ENCODE data around the gene STARD3.

The STARD3 gene

DNA sequence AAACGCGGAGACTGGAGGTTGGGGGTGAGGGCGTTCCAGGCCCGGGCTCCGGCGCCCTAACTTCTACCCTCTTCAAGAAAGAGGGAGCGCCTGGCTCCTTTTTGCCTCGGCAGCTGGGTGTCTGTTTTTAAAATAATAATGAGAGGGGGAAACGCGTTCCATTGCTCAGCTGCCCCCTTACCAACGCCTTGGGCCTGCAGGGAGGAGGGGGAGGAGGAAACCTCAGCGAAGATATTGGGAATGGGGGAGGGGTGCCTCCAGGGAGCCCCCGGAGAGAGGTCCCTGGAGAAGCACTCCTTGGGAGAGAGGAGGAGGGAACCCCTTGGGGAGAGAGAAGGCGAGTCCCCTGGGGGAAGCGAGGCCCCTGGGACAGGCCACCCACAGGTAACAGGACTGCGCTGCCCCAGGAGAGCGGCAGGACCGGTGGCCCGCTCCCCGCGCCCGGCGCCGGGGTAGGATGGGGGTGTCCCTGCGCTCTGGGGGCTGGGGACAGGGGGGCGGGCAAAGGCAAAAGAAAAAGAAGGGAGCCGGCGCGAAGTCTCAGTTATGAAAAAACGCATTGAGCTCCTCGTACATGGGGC is 31.9 kb upstream of the STARD3 start:
- DNase-seq (ENCODE audit: low read depth): no peak

DNA sequence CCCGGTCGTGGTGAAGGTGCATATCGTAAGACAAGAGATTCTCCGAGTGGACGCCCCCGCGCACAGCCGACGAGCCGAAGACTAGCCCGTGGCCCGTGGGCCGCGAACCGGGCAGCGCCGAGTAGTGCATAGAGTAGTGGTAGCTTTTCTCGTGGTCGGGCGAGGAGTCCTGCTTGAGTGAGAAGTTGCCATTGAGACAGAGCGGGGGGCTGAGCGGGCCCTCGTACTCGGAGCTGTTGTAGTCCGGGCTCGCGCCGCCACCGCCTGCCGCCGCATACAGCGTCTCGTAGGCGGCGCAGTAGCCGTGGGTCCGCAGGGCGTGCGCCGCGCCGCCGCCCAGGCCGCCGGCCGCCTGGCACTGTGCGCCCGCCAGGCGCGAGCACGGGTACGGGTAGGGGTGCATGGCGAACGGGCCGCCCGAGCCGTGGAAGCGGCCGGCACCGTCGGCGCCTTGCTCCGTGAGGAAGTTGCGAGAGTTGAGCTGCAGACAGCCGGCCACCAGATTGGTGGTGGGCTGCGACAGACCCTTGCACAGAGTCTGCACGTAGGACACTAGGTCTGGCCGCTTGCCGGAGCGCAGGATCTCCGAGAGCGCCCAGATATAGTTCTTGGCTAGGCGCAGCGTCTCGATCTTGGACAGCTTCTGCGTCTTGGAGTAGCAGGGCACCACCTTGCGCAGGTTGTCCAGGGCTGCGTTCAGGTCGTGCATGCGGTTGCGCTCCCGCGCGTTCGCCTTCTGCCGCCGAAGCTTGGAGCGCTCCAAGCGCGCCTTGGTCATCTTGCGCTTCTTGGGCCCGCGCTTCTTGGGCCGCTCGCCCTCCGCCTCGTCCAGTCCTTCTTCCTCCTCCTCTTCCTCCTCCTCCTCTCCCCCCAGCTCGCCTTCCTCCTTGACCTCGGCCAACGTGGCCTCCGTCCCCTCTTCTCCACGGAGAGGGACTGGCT is 31.2 kb upstream of the STARD3 start:
- no peak for DNase-seq (ENCODE audit: low read depth)

DNA sequence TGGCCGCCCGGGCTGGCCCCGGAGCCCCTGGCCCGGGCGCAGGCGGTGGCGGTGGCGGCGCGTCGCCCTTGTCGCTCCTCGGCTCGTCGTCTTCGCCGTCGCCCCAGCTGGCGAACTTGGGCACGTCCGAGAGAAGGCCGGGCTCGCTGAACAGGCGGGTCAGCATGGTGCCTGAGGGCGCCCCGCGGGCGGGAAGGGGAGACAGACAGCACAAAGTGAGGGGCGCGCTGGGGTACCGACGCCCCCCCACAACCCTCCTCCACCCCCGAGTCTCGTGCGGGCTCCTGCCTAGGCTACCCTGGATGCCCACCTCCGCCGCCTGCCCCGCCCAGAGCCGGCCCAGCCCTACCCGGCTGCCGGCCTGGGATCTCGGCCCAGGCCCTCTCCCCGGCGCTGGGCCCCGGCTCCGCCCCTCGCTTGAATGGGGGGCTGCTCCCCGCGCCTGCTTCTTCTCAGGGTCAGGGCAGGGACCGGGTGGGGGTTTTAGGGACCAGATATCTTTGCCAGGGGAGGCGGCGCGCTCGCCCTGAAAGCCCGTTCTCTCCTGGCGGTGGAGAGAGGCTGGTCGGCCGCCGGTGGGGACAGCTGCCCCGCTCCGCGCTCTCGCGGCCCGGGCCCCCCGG is 30.4 kb upstream of the STARD3 start:
- no peak for DNase-seq (ENCODE audit: low read depth)

DNA sequence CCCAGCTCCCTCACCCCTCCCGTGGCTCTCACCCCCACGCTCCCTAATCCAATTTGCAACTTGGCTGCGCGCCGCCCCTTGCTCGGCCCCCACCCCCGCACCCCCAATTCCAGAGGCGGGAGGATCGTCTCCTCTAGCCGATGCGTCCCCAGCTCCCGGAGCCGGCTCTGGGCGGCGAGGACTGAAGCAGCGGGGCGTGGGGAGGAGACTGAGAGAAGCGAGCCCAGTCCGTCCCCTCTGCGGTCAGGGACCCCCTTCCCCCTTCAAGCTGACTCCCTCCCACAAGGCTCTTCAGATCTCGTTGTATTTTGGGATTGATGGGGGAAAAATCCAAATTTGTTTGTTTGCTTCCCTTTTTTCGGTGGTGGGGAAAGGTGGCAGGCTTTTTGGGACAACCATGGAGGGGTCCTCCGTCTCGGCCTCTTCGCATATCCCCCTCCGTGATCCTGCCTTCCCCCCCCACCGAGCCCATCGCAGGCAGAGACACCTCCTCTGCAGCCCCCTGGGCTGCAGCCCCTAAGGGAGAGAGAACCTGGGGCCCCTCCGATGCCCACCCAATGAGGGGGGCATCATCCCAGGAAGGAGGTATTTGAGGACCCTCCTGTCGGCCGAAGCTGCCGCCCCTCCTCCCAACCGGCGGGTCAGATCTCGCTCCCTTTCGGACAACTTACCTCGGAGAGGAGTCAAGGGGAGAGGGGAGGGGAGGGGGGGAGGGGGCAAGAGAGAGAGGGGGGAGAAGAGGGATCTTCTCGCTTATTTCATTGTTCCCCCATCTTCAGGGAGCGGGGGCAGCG is 29.7 kb upstream of the STARD3 start:
- DNase-seq (ENCODE audit: low read depth): no peak

DNA sequence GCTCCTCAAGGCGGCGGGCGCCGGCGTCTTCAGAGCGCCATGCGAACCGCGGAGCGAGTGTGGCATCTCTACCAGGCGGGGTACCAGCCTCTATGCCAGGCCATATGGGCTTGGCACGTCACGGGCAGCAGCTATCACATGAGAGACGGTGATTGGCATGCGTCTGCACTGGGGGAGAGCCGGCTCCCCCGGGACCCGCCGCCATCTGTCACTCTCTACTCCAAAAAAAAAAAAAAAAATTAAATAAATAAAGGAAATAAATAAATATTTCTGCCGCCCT is 29.2 kb upstream of the STARD3 start, which contains the start of gene NEUROD2:
Gene NEUROD2, minus strand, starts transcription at position 70 of the 280 bp plus-strand sequence. CDS start 1,321 bp downstream, outside the sequence.
- no peak for DNase-seq (ENCODE audit: low read depth)

DNA sequence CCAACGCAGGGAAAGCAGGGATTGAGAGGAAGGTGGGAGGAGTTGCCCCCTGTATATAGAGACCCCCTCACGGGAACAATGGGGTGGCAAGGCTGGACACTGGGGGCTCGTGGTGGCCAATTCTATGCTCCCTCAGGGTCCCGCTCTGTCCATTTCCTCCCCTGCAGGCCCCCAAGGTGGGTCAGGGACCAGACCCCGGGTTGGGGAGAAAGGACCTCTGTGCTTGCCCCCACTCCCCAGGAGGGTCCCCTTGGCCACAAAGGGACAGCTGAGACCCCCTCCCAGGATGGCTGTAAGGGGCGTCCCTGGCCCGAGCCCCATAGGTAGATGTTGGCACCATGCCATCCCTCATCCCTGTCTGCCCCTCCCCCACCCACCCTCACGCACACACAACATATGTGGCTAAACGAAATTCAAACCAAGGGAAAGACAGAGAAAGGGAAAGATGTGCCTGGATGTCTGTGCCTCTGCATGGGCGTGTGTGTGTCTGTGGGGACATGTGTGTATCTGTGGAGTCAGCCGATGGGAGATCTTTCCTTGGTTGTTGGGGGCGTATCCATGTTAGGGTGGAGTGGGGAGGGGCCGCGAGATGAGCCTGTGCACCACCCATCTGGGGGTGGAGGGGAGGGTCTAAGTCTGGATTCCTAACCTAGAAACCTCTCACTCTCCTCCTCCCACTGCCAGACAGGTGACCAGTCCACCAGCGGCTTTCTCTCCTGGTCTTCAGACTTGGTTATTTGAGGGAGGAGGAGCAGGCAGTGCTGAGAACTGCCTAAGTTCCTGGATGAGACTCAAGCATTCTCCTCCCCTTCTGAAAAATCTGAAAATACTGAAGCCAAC is 28.6 kb upstream of the STARD3 start:
- no peak for DNase-seq (ENCODE audit: low read depth)

DNA sequence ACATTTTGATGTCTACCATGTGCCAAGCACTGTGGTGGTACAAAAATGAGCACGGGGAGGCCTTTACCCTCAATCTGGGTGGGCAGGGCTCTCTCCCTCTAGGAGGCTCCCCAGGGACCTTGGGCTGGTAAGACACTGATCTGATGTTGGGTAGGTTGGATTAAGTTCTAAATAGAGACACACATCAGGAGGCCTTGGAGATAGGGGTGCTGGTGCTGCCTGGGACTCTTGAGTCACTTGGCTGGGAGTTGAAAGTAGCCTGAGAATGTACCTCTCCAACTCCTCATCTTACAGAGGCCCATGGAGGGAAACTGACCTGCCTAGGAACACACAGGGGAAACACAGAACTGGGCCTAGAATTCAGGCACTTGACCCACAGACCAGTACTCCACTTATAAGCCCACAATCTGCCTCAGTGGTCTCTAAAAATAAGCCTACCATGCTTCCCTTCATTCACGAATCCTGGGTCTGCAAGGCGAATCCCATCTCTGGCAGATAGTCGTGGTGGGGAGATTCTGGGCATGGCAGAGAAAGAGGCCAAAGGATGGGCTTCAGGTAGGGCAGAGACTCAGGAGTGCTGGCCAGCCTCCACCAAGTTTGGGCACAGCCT is 27.4 kb upstream of the STARD3 start:
- DNase-seq (ENCODE audit: low read depth): no peak

DNA sequence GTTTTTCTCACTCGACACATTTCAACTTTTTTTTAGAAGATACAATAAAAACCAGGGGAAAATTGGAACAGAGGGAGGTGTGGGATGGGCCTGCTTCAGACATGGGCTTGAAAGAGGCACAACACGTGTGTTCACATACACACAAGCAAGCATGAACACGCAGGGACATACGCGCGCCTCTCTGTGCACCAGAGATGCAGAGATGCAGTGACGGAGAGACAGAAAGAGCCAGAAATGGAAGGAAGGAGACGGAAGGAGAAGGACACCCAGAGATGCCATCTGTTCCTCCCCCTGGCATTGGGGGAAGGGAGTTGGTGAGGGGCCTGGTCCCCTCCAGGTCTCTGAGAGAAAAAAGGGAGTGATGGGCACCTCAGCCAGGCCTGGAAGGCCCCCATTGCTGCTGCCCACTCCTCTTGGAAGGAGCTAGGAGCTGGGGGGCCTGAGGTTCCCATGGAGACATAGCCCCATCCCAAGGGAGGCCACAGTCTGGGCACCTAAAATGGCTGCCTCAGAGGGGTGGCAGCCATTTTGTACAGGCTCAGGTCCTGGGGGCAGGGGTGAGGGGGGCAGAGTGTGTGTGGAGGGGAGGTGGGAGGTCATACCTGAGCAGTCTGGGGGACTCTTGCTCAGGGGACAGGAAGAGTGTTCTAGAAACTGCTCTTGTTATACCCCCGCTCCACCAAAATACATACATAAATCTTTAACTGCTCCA is 25.4 kb upstream of the STARD3 start:
- no peak for DNase-seq (ENCODE audit: low read depth)

DNA sequence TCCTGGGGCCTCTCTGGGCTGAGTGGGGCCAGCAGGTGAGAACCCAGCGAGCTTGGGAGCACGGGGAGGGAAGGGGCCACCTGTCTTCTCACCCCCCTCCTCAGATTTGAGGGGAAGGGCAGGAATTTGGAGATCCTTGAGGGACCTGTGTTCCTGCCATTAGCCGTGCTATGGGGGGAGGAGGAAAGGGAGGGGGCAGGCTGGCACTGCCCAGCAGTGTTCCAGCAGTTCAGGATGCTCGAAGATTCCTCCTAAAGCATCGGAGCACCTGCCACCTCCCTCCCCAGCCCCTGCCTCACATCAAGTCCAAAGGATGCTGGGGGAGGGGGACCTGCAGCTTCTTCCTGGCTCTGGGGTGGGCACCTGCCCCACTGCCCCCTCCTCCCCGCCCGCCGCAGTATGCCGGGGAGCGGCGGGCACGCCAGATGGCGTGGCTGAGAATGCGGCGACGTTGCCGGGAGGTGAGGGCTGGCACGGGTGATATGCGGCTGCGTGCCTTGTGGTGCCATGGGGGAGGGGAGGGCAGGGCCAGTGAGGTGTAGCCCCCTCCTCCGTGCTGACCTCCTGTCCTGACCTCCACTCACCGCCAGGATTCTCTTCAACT is 24.6 kb upstream of the STARD3 start:
- no peak for DNase-seq (ENCODE audit: low read depth)

DNA sequence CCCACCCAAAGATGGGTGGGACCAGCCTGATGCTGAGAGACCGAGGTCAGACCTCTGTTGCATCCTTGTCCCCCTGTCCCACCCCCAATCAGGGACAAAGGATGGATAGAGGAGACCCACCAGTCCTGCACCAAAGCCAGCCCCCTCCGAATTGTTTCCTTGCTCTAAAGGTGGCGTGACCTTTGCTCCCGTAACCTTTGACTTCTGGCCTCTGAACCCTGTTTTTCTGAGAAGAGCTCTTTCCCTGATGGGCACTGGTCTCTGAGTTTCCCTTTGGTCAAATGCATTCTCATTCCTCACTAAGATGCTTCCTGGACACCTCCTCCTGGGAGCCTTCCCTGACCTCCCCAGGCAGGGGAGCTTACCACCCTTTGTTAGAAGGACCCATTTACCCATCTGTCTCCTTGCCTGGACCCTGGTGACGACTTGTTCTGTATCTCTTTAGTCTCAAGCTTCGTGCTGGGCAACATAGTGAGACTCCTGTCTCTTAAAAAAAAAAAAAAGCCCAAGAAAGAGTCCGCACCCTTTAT is 23.9 kb upstream of the STARD3 start:
- DNase-seq (ENCODE audit: low read depth): no peak

DNA sequence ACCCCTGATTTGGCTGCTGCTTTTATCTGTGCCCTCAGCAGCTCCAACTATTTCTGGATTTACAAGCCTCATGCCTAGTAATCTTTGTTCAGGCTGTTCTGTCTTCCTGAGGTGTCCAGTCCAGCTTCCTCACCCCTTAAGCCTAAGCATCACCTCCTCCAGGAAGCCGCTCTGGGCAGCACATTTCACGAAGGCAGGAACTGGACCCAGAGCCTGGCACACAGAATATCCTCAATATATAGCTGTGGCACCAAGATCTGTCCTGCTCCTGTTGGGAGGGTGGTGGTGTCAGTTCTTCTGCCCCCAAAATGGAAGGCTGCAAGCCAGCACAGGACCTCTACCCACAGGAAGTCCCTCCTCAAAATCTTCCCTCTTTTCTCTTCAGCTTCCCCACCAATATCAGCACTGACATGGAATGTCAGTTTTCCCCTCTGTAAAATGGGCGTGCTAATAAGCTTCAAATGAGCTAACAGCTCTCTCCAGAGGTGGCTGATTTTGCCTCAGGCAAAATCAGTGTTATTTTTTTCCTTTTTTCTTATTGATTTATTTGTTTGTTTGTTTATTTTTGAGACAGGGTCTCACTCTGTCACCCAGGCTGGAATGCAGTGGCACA is 22.3 kb upstream of the STARD3 start:
- DNase-seq (ENCODE audit: low read depth): no peak

DNA sequence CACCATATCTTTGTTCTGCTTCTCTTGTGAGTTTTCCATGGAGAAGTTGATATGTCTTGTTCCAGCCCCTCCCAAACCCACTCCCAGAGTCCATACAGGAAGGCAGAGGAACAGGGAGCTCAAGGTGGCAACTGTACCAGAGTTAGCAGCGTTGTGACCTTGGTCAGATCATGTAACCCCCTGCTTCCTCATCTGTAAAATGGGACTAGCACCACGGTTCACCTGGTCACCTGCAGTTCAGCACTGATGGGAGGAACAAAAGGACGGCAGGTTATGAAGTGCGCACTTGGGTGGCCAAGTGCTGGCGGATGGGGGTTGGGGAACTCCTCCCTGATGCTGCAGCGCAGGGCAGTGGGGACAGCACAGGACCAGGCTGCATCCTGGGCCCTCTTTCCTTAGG is 21.5 kb upstream of the STARD3 start:
- DNase-seq (ENCODE audit: low read depth): no peak

DNA sequence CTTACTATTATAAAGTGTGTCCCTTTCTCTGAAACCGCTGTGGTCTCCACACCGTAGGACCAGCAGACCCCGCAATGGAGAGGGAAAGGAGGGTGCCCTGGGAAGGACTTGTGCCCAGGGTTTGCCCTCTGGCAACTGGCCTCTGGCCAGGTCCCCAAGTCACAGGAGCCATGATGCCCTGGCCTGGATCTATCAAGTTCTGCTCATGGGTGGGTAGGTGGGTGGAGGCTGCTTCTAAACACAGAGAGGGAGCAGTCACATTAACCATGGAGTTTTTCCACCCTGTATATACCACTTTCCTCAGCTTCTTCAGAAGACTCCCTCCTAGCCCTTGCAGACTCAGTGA is 19.9 kb upstream of the STARD3 start:
- DNase-seq (ENCODE audit: low read depth): no peak

DNA sequence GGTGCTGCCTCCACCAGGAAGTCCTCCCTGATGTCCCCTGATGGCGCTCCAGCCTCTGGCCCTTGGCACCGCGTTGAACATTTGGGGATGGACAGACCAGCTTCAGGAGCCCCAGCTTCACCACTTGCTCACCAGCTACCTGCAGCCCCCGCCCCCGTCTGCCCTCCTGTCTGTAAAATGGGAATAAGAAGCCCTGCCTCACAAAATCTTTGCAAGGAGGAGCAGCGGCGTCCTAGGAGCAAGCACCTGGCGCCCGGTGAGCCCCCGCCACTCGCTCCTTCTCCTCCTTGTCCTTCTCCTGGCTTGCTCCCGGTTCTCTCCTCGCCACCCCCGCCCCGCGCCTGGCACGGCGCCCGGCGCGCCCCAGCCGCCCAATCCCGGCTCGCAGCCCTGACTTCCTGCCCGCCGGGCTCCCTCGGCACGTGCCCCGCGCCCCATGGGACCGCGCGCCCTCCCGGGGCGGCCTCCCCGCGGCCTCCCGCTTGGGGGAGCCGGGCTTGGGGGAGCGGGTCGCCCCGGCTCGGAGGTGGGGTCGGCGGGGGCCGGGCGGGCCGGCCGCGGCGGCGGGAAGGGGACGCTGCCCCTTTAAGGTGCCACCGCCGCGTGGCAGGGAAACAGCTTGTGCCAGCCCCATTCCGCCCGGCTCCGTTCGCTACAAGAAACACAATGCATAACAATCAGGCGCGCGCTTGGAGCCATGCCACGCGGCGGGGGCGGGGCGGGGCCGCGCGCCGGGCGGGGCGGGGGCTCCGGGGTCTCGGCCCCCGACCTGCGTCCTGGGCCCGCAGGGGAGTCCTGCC is 19.3 kb upstream of the STARD3 start:
- no peak for DNase-seq (ENCODE audit: low read depth)

DNA sequence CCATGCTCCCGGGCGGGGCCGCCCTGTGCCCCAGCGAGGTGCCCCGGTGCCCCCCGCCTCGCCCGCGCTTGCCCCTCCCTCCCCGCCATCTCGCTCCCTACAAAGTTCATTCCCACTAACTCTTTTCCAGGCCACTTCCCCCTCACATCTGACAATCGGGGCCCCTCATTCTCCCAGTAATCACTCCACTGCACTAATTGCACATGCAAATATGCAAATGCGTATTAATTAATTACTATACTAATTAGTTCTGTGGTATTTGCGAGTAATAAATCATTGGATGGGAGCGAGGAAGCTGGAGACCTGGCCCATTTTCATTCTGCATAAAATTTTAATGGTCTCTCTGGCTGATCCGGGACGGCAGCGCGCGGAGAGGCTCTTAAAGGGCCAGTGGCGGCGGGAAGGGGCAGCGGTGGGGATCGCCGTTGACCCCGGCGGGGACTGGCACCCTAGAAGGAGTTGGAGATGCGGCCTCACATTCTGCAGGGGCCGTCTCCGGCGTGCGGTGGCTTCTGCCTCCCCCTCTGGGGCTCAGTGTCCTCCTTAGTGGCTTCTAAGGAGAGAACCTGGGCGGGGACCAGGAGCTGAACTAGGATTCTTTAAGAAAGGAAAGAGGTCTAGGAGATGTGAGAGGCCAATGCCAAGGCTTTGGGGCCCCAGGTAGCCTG is 18.6 kb upstream of the STARD3 start:
- no peak for DNase-seq (ENCODE audit: low read depth)

DNA sequence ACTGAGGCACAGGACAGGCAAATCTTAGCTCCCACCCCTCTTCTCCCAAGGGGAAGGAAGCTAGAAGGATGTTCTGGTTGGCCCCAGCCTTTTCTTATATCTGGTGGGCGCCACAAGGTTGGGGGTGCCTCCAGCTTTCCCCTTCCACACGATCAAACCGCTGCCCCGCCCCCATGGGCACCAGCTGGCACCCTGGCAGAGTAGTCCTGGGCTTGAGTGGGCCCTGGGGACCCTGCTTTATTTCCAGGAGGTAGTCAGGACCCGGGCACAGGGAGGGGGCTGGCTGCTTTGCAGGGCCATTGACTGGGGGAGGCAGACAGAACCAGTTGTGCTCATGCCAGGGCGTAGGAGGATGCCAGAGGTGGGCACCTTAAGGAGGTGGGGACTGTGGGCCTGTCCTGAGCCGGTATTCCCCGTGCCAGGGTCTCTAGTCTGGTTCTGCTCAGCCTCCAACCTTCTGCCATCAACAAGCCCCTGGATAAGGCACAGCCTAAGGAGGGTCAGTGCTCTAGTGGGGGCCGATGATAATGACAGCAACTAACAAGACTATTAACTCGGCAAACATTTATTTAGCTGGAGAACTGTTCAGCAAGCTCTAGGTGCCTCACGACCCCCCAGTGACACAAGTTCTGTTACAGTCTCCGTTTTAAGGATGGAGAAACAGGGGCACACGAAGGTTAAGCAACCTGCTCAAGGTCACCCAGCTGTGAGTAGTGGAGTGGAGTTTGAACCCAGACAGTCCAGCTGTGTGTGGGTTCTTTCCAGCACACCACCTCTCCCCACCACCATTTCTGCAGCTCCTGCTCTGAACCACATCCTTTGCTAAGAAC is 17.8 kb upstream of the STARD3 start:
- DNase-seq (ENCODE audit: low read depth): no peak

DNA sequence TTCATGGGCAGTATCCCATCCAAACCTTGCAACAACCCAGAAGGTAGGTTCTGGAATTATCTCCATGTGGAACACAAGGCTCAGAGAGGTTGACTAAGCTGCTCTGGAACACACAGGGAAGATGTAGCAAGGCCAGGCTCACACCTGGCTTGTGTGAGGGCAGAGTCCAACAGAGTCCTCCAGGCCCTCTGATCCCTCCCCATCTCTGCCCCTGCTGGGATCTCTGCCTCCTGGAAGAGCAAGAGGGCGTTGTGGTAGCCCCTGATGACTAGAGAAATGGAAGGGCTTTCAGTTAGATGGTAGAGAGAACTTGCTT is 17.2 kb upstream of the STARD3 start:
- no peak for DNase-seq (ENCODE audit: low read depth)
